K562 (cell line): ENCODE results near the gene PRSS12.

Source experiments
- ARNT ChIP-seq, 2 experiments: fragments of 450-650 bp; IDR thresholded peaks; 2 replicates each; pipeline ENCODE4 v1.6.1; 2016; ENCODE audit warnings: mild to moderate bottlenecking in 1 of 2
- CAMTA2 ChIP-seq: fragments of 250-450 bp; sonication (Bioruptor Pico); conservative IDR thresholded peaks from 2 replicates; pipeline ENCODE4 v1.5.1; 2022
- DPF2 ChIP-seq: fragments of 450-650 bp; IDR thresholded peaks from 2 replicates; pipeline ENCODE4 v1.6.1; 2016
- MAFK ChIP-seq: IDR thresholded peaks from 2 replicates; pipeline ENCODE4 v1.6.1; 2011; ENCODE audit warnings: low read length, improper control_type of control experiment
- TAF1 ChIP-seq: IDR thresholded peaks from 2 replicates; pipeline ENCODE4 v1.6.1; 2011; ENCODE audit warnings: mild to moderate bottlenecking, low read length, moderate library complexity; ENCODE audit not compliant: insufficient read depth, control insufficient read depth, severe bottlenecking; ENCODE audit errors: extremely low read depth
- TOE1 ChIP-seq, 2 experiments: fragments of 450-650 bp in 1 of 2; sonication (generic) in 1 of 2; formaldehyde crosslinking in 1 of 2; IDR thresholded peaks; 2 replicates each; pipeline versions ENCODE4 v1.7.1 to v1.8.0; 2016 to 2022; ENCODE audit warnings: borderline replicate concordance in 2 of 2, mild to moderate bottlenecking in 2 of 2, antibody characterized with exemption in 1 of 2, inconsistent platforms in 1 of 2, low read depth in 1 of 2, missing genetic modification reagents in 1 of 2, moderate library complexity in 1 of 2
- ZNF12 ChIP-seq: sonication (generic); formaldehyde crosslinking; IDR thresholded peaks from 2 replicates; pipeline ENCODE4 v1.4.0; 2020; ENCODE audit warnings: mild to moderate bottlenecking, missing genetic modification reagents
- ZNF133 ChIP-seq: fragments of 250-450 bp; sonication (Bioruptor Pico); IDR thresholded peaks from 2 replicates; pipeline ENCODE4 v1.4.0; 2020; ENCODE audit warnings: mild to moderate bottlenecking
- ZNF197 ChIP-seq: fragments of 200-800 bp; sonication (Bioruptor generic); IDR thresholded peaks from 2 replicates; pipeline ENCODE4 v1.6.1; 2016; ENCODE audit warnings: low read depth, missing genetic modification characterization, missing compliant biosample characterization
- TF ChIP-seq, protein P1 (sequence below), 3 experiments: fragments of 200-800 bp in 1 of 3; sonication (Bioruptor generic) in 1 of 3; sonication (generic) in 1 of 3; formaldehyde crosslinking in 1 of 3; IDR thresholded peaks; 2 replicates each; pipeline versions ENCODE4 v1.6.1 to v1.8.0; 2016 to 2022; ENCODE audit warnings: mild to moderate bottlenecking in 2 of 3, missing compliant biosample characterization in 2 of 3, missing genetic modification characterization in 2 of 3, missing genetic modification reagents in 1 of 3
- TF ChIP-seq, protein P2 (sequence below): IDR thresholded peaks from 3 replicates; pipeline ENCODE4 v1.6.1; 2011; ENCODE audit warnings: borderline replicate concordance, mild to moderate bottlenecking, moderate library complexity; ENCODE audit not compliant: insufficient read length; ENCODE audit errors: extremely low read depth
- TF ChIP-seq, protein P3 (sequence below), 2 experiments: fragments of 450-650 bp in 1 of 2; sonication (generic) in 1 of 2; formaldehyde crosslinking in 1 of 2; IDR thresholded peaks in 1 of 2; conservative IDR thresholded peaks in 1 of 2; 2 replicates each; pipeline versions ENCODE4 v1.6.1 to v1.8.1; 2016 to 2023; ENCODE audit warnings: mild to moderate bottlenecking in 2 of 2, moderate library complexity in 2 of 2, inconsistent platforms in 1 of 2, missing genetic modification reagents in 1 of 2
- TF ChIP-seq, protein P4 (sequence below), 3 experiments: IDR thresholded peaks in 2 of 3; conservative IDR thresholded peaks in 1 of 3; 2 replicates each; pipeline ENCODE4 v1.5.1; 2011 to 2012; ENCODE audit warnings: low read length in 3 of 3, mild to moderate bottlenecking in 3 of 3, control low read depth in 2 of 3, improper control_type of control experiment in 1 of 3, inconsistent platforms in 1 of 3, low read depth in 1 of 3, mixed read lengths in 1 of 3, moderate library complexity in 1 of 3; ENCODE audit not compliant: insufficient read depth in 2 of 3
- TF ChIP-seq, protein P5 (sequence below): sonication (generic); formaldehyde crosslinking; IDR thresholded peaks from 2 replicates; pipeline ENCODE4 v1.8.0; 2022; ENCODE audit warnings: missing genetic modification reagents, mild to moderate bottlenecking, borderline replicate concordance

DNA sequence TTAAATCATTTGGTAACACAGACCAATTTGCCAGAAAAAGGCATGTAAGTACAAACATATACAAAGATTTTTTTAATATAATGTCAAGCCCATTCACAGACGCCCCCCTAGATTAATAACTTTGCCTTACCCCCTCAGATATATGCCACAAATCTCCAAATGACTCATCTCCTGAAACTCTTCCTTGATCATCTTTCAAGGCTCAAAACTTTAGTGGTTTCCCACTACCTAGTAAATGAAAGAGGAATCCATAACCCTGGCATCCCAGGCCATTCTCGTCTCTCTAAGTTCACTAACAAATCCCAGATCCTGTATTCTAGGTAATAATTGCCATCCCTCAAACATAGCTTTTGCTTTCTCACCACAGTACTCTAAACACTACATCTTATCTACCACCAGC is 61.9 kb downstream of the PRSS12 start:
- TF ChIP-seq, protein P1, sequence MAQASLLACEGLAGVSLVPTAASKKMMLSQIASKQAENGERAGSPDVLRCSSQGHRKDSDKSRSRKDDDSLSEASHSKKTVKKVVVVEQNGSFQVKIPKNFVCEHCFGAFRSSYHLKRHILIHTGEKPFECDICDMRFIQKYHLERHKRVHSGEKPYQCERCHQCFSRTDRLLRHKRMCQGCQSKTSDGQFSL (CRISPR knock-in tag; IDR thresholded peaks at IDR 0.05), result no peak
- TF ChIP-seq, protein P1 (tag; IDR thresholded peaks at IDR 0.05), result no peak
- no peak for TF ChIP-seq ZNF12 (CRISPR knock-in tag)
- no peak for TF ChIP-seq ZNF197
- no peak for TF ChIP-seq DPF2
- no peak for TF ChIP-seq ARNT (IDR thresholded peaks at IDR 0.05)
- TF ChIP-seq CAMTA2 (CRISPR knock-in tag), result no peak
- TF ChIP-seq, protein P2, sequence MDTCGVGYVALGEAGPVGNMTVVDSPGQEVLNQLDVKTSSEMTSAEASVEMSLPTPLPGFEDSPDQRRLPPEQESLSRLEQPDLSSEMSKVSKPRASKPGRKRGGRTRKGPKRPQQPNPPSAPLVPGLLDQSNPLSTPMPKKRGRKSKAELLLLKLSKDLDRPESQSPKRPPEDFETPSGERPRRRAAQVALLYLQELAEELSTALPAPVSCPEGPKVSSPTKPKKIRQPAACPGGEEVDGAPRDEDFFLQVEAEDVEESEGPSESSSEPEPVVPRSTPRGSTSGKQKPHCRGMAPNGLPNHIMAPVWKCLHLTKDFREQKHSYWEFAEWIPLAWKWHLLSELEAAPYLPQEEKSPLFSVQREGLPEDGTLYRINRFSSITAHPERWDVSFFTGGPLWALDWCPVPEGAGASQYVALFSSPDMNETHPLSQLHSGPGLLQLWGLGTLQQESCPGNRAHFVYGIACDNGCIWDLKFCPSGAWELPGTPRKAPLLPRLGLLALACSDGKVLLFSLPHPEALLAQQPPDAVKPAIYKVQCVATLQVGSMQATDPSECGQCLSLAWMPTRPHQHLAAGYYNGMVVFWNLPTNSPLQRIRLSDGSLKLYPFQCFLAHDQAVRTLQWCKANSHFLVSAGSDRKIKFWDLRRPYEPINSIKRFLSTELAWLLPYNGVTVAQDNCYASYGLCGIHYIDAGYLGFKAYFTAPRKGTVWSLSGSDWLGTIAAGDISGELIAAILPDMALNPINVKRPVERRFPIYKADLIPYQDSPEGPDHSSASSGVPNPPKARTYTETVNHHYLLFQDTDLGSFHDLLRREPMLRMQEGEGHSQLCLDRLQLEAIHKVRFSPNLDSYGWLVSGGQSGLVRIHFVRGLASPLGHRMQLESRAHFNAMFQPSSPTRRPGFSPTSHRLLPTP, result no peak
- TF ChIP-seq ZNF133 (CRISPR knock-in tag), result no peak
- TF ChIP-seq MAFK, result no peak
- TF ChIP-seq, protein P3, sequence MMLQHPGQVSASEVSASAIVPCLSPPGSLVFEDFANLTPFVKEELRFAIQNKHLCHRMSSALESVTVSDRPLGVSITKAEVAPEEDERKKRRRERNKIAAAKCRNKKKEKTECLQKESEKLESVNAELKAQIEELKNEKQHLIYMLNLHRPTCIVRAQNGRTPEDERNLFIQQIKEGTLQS (IDR thresholded peaks at IDR 0.05), result no peak
- TF ChIP-seq, protein P3 (CRISPR knock-in tag; conservative IDR thresholded peaks at IDR 0.05), result no peak
- TF ChIP-seq TOE1 (IDR thresholded peaks at IDR 0.05; ENCODE audit: borderline replicate concordance), result no peak
- no peak for TF ChIP-seq TOE1 (CRISPR knock-in tag; IDR thresholded peaks at IDR 0.05; ENCODE audit: borderline replicate concordance, low read depth)
- TF ChIP-seq, protein P4, sequence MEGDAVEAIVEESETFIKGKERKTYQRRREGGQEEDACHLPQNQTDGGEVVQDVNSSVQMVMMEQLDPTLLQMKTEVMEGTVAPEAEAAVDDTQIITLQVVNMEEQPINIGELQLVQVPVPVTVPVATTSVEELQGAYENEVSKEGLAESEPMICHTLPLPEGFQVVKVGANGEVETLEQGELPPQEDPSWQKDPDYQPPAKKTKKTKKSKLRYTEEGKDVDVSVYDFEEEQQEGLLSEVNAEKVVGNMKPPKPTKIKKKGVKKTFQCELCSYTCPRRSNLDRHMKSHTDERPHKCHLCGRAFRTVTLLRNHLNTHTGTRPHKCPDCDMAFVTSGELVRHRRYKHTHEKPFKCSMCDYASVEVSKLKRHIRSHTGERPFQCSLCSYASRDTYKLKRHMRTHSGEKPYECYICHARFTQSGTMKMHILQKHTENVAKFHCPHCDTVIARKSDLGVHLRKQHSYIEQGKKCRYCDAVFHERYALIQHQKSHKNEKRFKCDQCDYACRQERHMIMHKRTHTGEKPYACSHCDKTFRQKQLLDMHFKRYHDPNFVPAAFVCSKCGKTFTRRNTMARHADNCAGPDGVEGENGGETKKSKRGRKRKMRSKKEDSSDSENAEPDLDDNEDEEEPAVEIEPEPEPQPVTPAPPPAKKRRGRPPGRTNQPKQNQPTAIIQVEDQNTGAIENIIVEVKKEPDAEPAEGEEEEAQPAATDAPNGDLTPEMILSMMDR (IDR thresholded peaks at IDR 0.05 in 2 of 3, conservative IDR thresholded peaks at IDR 0.05 in 1 of 3; ENCODE audit: insufficient read depth in 2 of 3, low read depth in 1 of 3, low read length in 3 of 3), result no peak
- TF ChIP-seq, protein P5, sequence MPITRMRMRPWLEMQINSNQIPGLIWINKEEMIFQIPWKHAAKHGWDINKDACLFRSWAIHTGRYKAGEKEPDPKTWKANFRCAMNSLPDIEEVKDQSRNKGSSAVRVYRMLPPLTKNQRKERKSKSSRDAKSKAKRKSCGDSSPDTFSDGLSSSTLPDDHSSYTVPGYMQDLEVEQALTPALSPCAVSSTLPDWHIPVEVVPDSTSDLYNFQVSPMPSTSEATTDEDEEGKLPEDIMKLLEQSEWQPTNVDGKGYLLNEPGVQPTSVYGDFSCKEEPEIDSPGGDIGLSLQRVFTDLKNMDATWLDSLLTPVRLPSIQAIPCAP (CRISPR knock-in tag), result no peak
- TF ChIP-seq TAF1, result no peak
